ENCODE results near the gene FLRT2. TPM values are rescaled to one million over a fixed set of nuclear protein-coding genes. Genes with fewer than 3 reads are reported as not detected.

The FLRT2 gene
- polyA plus RNA-seq, 3 donors, result 0.01 TPM; not detected in 2

- no peaks in the 10 kb centered on the region for H3K4me1 Mint-ChIP-seq
- no peak overlapping the region for H3K27ac Mint-ChIP-seq
Measured at GRCh38 chr14:85686908-85687307, 157.0 kb downstream of the FLRT2 start.

GRCh38 chr14:85687456-85687855 is 157.5 kb downstream of the FLRT2 start:
- no peak for TF ChIP-seq CTCF (IDR thresholded peaks at IDR 0.05)
- no peak for DNase-seq
- Mint-ChIP-seq H3K27ac (no peak overlapping the region), H3K27me3 (ENCODE audit: low read depth in 3 of 3) (no peaks in the 10 kb centered on the region), H3K36me3 (peaks cover 0 to 2% of the 10 kb centered on the region in 2 donors), H3K4me3 (no peak overlapping the region), H3K4me1 (no peaks in the 10 kb centered on the region), H3K9me3 (peaks cover 2 to 9% (median 5%) of the 10 kb centered on the region in 7 donors)
- H3K79me2 ChIP-seq (ENCODE audit: insufficient read depth, low read length), result no peaks in the 10 kb centered on the region
- H3K4me3 ChIP-seq (replicated peaks in 1 of 3; ENCODE audit: low read depth in 2 of 3, low read length in 3 of 3), result no peak overlapping the region
- WGBS (ENCODE audit: insufficient coverage), result no CpG with 5 or more reads among the region's 1 CpG
- H3K27me3 ChIP-seq (ENCODE audit: control insufficient read depth in 2 of 2, insufficient read depth in 2 of 2, low read length in 2 of 2), result no peaks in the 10 kb centered on the region
- H2AFZ ChIP-seq (ENCODE audit: insufficient read depth, low read depth, low read length, poor library complexity, severe bottlenecking), result no peak overlapping the region
- H4K20me1 ChIP-seq (ENCODE audit: insufficient read depth, low read length), result no peaks in the 10 kb centered on the region
- H3K4me1 ChIP-seq (ENCODE audit: control insufficient read depth in 1 of 2, insufficient read depth in 2 of 2, low read length in 2 of 2), result no peaks in the 10 kb centered on the region
- no peaks in the 10 kb centered on the region for H3K9me3 ChIP-seq (replicated peaks in 1 of 2; ENCODE audit: control insufficient read depth in 1 of 2, insufficient read depth in 1 of 2, low read length in 2 of 2)
- no peak overlapping the region for H3K27ac ChIP-seq (ENCODE audit: low read depth in 1 of 2, low read length in 2 of 2)
- no peaks in the 10 kb centered on the region for H3K36me3 ChIP-seq (replicated peaks in 1 of 2; ENCODE audit: control insufficient read depth in 1 of 2, insufficient read depth in 2 of 2, low read length in 2 of 2)
- H3K9ac ChIP-seq (ENCODE audit: insufficient read depth, low read length, poor library complexity, severe bottlenecking), result no peak overlapping the region
- intact Hi-C loops (cut with micrococcal nuclease), result no loop called here
- no peak overlapping the region for H3K4me2 ChIP-seq (replicated peaks; ENCODE audit: extremely low read depth, low read length, poor library complexity, severe bottlenecking)

More at GRCh38 chr14:85686908-85687307, 157.0 kb downstream of the FLRT2 start:
- Histone ChIP-seq H3K27me3 (ENCODE audit: control insufficient read depth in 2 of 2, insufficient read depth in 2 of 2, low read length in 2 of 2) (no peaks in the 10 kb centered on the region), H2AFZ (ENCODE audit: insufficient read depth, low read depth, low read length, poor library complexity, severe bottlenecking) (no peak overlapping the region), H3K79me2 (ENCODE audit: insufficient read depth, low read length) (no peaks in the 10 kb centered on the region), H3K9me3 (replicated peaks in 1 of 2; ENCODE audit: control insufficient read depth in 1 of 2, insufficient read depth in 1 of 2, low read length in 2 of 2) (no peaks in the 10 kb centered on the region), H3K36me3 (replicated peaks in 1 of 2; ENCODE audit: control insufficient read depth in 1 of 2, insufficient read depth in 2 of 2, low read length in 2 of 2) (no peaks in the 10 kb centered on the region), H3K4me3 (replicated peaks in 1 of 3; ENCODE audit: low read depth in 2 of 3, low read length in 3 of 3) (no peak overlapping the region), H3K27ac (ENCODE audit: low read depth in 1 of 2, low read length in 2 of 2) (no peak overlapping the region), H3K4me2 (replicated peaks; ENCODE audit: extremely low read depth, low read length, poor library complexity, severe bottlenecking) (no peak overlapping the region), H3K9ac (ENCODE audit: insufficient read depth, low read length, poor library complexity, severe bottlenecking) (no peak overlapping the region), H4K20me1 (ENCODE audit: insufficient read depth, low read length) (no peaks in the 10 kb centered on the region), H3K4me1 (ENCODE audit: control insufficient read depth in 1 of 2, insufficient read depth in 2 of 2, low read length in 2 of 2) (no peaks in the 10 kb centered on the region)
- TF ChIP-seq CTCF (IDR thresholded peaks at IDR 0.05), result no peak
- intact Hi-C loops (cut with micrococcal nuclease), result no loop called here
- peaks cover under 1 to 6% (median 4%) of the 10 kb centered on the region in 7 donors for H3K9me3 Mint-ChIP-seq
- no peaks in the 10 kb centered on the region for H3K27me3 Mint-ChIP-seq (ENCODE audit: low read depth in 3 of 3)
- peaks cover 0 to 2% of the 10 kb centered on the region in 2 donors for H3K36me3 Mint-ChIP-seq
- DNase-seq, result no peak
- no peak overlapping the region for H3K4me3 Mint-ChIP-seq
- no CpG with 5 or more reads among the region's 1 CpG for WGBS (ENCODE audit: insufficient coverage)

Measured in CD14-positive monocyte (primary cell).